PFSK-1 (cell line): ENCODE measurements around the gene LDLRAD2. TPM values are rescaled to one million over a fixed set of nuclear protein-coding genes. Genes with fewer than 3 reads are reported as not detected.

Experiments used
- FOXP2 ChIP-seq: optimal IDR thresholded peaks from 2 replicates; pipeline ENCODE3; 2011; ENCODE audit warnings: borderline replicate concordance, control low read depth, inconsistent platforms; ENCODE audit not compliant: insufficient read depth; ENCODE audit errors: extremely low read length, extremely low read depth
- POLR2AphosphoS5 ChIP-seq: IDR thresholded peaks from 2 replicates; pipeline ENCODE4 v1.6.1; 2012; ENCODE audit warnings: low read depth, mild to moderate bottlenecking, control low read depth, low read length, moderate library complexity
- SIN3A ChIP-seq: IDR thresholded peaks from 2 replicates; pipeline ENCODE4 v1.6.1; 2012; ENCODE audit warnings: mild to moderate bottlenecking, low read length, moderate library complexity, borderline replicate concordance; ENCODE audit not compliant: insufficient read depth
- TAF1 ChIP-seq: IDR thresholded peaks from 2 replicates; pipeline ENCODE4 v1.6.1; 2012; ENCODE audit warnings: low read length, control low read depth, borderline replicate concordance; ENCODE audit not compliant: insufficient read depth
- polyA plus RNA-seq: library from polyadenylated mRNA; unstranded; fragments of >200 nt; gene quantifications from one replicate; pipeline ENCODE4 v1.2.1, GENCODE V29; 2012; ENCODE audit warnings: low read depth, missing spikeins; ENCODE audit not compliant: insufficient read length
- TF ChIP-seq, protein P1 (sequence below), 2 experiments: IDR thresholded peaks; 2 replicates each; pipeline versions ENCODE4 v1.6.1 to v1.8.0; 2011 to 2012; ENCODE audit warnings: low read depth in 2 of 2, low read length in 2 of 2, control low read depth in 1 of 2, inconsistent platforms in 1 of 2, mild to moderate bottlenecking in 1 of 2, moderate library complexity in 1 of 2; ENCODE audit not compliant: insufficient read depth in 1 of 2

LDLRAD2 gene
- 0.20 TPM for polyA plus RNA-seq

GRCh38 chr1:21811875-21812305, at the start of gene LDLRAD2:
TSS of gene LDLRAD2 (plus strand) at chr1:21812265. CDS start at chr1:21812452, 187 bp downstream.
- TF ChIP-seq, protein P1, sequence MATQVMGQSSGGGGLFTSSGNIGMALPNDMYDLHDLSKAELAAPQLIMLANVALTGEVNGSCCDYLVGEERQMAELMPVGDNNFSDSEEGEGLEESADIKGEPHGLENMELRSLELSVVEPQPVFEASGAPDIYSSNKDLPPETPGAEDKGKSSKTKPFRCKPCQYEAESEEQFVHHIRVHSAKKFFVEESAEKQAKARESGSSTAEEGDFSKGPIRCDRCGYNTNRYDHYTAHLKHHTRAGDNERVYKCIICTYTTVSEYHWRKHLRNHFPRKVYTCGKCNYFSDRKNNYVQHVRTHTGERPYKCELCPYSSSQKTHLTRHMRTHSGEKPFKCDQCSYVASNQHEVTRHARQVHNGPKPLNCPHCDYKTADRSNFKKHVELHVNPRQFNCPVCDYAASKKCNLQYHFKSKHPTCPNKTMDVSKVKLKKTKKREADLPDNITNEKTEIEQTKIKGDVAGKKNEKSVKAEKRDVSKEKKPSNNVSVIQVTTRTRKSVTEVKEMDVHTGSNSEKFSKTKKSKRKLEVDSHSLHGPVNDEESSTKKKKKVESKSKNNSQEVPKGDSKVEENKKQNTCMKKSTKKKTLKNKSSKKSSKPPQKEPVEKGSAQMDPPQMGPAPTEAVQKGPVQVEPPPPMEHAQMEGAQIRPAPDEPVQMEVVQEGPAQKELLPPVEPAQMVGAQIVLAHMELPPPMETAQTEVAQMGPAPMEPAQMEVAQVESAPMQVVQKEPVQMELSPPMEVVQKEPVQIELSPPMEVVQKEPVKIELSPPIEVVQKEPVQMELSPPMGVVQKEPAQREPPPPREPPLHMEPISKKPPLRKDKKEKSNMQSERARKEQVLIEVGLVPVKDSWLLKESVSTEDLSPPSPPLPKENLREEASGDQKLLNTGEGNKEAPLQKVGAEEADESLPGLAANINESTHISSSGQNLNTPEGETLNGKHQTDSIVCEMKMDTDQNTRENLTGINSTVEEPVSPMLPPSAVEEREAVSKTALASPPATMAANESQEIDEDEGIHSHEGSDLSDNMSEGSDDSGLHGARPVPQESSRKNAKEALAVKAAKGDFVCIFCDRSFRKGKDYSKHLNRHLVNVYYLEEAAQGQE (IDR thresholded peaks at IDR 0.05; ENCODE audit: insufficient read depth in 1 of 2, low read depth in 2 of 2, low read length in 2 of 2) = no peak
- no peak for TF ChIP-seq FOXP2

- no peak for TF ChIP-seq SIN3A
- TF ChIP-seq, protein P1 (IDR thresholded peaks at IDR 0.05; ENCODE audit: insufficient read depth in 1 of 2, low read depth in 2 of 2, low read length in 2 of 2) = no peak
Measured at GRCh38 chr1:21763236-21763635, 48.8 kb upstream of the LDLRAD2 start.

- no peak for TF ChIP-seq TAF1
- TF ChIP-seq, protein P1 (IDR thresholded peaks at IDR 0.05; ENCODE audit: insufficient read depth in 1 of 2, low read depth in 2 of 2, low read length in 2 of 2) = no peak
- no peak for TF ChIP-seq SIN3A
- no peak for TF ChIP-seq POLR2AphosphoS5
- TF ChIP-seq FOXP2 = no peak
Measured at GRCh38 chr1:21763694-21764419, 48.2 kb upstream of the LDLRAD2 start.

- TF ChIP-seq FOXP2 (no peak), POLR2AphosphoS5 (no peak), TAF1 (no peak), SIN3A (no peak)
- TF ChIP-seq, protein P1 (IDR thresholded peaks at IDR 0.05; ENCODE audit: insufficient read depth in 1 of 2, low read depth in 2 of 2, low read length in 2 of 2) = no peak
Measured at GRCh38 chr1:21764615-21765423, 47.2 kb upstream of the LDLRAD2 start.

DNA sequence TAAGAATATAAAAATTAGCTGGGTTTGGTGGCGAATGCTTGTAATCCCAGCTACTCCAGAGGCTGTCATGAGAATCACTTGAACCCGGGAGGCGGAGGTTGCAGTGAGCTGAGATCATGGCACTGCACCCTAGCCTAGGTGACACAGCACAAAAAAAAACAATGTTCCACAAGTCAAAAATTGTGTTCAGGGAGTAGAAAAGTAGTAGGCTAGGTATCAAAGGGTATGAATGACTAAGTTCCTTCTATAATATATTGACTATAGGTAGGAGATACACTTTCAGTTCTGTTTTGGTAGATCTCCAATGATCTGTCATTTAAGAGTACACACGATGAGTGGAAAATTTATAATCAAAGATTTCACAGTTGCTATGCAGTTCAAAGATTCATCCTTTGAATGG, 45.9 kb upstream of the LDLRAD2 start:
- no peak for TF ChIP-seq TAF1
- TF ChIP-seq SIN3A = no peak
- no peak for TF ChIP-seq FOXP2
- TF ChIP-seq POLR2AphosphoS5 = no peak
- TF ChIP-seq, protein P1 (IDR thresholded peaks at IDR 0.05; ENCODE audit: insufficient read depth in 1 of 2, low read depth in 2 of 2, low read length in 2 of 2) = no peak
